ENCODE measurements around the gene ARMC8. TPM values are rescaled to one million over a fixed set of nuclear protein-coding genes. Genes with fewer than 3 reads are reported as not detected.
"Not testable (repeated sequence)": the region's sequence is repeated elsewhere in the genome, so short reads cannot be mapped to it uniquely, and the experiment has no call there.

ARMC8 gene, protein sequence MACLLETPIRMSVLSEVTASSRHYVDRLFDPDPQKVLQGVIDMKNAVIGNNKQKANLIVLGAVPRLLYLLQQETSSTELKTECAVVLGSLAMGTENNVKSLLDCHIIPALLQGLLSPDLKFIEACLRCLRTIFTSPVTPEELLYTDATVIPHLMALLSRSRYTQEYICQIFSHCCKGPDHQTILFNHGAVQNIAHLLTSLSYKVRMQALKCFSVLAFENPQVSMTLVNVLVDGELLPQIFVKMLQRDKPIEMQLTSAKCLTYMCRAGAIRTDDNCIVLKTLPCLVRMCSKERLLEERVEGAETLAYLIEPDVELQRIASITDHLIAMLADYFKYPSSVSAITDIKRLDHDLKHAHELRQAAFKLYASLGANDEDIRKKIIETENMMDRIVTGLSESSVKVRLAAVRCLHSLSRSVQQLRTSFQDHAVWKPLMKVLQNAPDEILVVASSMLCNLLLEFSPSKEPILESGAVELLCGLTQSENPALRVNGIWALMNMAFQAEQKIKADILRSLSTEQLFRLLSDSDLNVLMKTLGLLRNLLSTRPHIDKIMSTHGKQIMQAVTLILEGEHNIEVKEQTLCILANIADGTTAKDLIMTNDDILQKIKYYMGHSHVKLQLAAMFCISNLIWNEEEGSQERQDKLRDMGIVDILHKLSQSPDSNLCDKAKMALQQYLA
- 34.0 TPM for total RNA-seq
- long read RNA-seq, full-length matches to known transcripts = 34 of 47 reads
- long read RNA-seq, partial matches to known transcripts = 3 of 47 reads
- long read RNA-seq, other reads (novel, unspliced or antisense) = 10 of 47 reads

DNA sequence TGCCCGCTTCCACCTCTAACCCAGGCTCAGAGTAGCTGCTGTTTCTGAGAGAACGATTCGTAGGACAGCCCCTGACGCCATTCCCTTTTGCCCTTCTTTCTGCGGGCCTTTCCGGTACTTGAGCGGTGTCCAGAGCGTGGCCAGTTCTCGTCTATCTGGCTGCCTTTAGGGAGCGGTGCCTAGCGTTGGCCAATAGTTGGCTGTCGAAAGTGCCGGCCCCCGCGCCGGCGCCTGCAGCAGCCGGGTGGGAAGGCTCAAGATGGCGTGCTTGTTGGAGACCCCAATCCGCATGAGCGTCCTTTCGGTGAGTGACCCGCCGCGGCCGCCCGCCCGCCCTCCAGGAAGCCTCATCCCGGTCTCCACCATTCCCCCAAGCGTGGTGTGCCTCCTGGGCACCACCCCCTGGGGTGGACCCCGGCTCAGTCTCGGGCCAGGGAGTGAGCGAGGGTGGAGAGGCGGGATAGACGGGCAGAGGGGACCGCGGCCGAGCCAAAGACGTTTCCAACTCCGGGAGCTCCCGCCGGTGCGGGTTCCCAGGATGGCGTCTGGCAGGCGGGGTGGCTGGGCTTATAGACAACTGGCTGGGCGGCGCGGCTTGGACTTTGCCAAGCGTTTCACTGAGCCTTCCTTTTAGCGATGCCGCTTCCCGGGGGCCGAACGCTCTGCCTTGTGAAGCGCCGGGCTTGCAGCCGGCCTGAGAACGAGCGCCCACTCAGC lies at the start of gene ARMC8:
Gene ARMC8 (plus strand): TSS at position 6 of the 717 bp plus-strand sequence. CDS start 254 bp downstream, at position 260.
- ATAC-seq = peak; percentile 76
- DNase-seq = peak; percentile 72
- intact Hi-C loops (cut with micrococcal nuclease) = no loop called here

DNA sequence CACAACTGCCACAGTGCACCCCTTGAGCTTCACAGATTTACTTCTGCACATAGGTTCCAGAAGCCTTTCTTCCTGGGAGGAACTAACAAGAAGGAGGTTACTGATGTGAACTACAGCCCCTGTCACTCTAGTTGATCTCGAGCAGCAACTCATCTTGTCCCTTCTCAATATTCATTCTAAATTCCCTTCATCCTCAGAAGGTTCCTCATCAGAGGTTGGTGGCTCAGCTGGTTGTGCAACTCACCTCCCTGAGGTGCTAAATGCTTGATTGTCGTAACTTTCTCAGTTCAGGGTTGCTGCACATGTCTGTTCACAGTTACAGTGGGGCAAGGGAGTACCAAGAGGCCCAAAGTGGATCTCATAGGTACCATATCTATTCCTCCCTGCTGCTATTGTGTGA lies 49.2 kb upstream of the ARMC8 start:
- DNase-seq (no peak), ATAC-seq (no peak)
- intact Hi-C loops (cut with micrococcal nuclease) = no loop called here

DNA sequence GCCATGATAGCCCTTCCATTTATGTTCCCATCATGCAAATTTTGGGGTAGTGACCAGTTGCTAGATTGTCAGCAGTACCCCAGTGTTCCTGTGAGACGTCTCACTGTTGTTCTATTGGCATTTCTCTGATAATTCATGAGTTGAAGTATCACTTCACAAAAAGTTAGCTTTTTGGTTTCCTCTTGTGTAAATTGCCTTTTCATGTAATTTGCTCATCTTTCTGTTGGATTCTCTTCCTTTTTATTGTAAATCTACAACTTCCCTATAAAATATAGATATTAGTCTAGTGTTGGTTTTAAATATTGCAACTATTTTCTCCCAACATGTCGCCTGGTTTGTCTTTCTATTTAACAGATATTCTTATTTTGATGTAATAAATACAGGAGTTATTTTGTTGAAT lies 47.4 kb upstream of the ARMC8 start:
- ATAC-seq (no peak), DNase-seq (no peak)
- intact Hi-C loops (cut with micrococcal nuclease) = no loop called here

DNA sequence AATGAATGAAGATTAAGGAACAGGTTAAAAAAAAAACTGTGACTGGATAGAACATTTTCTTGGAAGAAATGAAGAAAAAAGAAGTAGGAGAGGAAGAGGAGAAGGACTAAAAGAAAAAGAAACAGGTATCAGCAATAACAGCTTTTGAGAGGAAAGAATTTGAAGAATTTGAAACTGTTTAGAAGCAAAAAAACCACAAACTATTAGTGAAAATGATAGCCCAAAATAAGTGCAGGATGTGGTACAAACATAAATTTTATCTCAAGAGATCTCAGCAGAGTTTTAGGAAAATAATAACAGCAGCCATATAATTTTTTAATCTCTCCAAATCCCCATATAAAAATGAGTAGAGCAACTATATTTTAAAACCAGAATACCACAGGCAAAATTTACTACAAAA lies 46.2 kb upstream of the ARMC8 start:
- intact Hi-C loops (cut with micrococcal nuclease) = no loop called here
- DNase-seq (no peak), ATAC-seq (no peak)

DNA sequence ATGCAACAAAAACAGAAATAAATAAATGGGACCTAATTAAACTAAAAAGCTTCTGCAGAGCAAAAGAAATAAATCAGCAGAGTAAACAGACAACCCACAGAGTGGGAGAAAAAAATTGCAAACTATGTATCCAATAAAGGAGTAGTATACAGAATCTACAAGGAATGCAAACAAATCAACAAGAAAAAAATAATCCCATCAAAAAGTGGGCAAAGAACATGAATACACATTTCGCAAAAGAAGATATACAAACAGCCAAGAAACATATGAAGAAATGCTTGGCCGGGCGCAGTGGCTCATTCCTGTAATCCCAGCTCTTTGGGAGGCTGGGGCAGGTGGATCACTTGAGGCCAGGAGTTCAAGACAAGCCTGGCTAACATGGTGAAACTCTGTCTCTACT lies 44.9 kb upstream of the ARMC8 start:
- DNase-seq; ATAC-seq; intact Hi-C loops (cut with micrococcal nuclease): not testable (repeated sequence)

DNA sequence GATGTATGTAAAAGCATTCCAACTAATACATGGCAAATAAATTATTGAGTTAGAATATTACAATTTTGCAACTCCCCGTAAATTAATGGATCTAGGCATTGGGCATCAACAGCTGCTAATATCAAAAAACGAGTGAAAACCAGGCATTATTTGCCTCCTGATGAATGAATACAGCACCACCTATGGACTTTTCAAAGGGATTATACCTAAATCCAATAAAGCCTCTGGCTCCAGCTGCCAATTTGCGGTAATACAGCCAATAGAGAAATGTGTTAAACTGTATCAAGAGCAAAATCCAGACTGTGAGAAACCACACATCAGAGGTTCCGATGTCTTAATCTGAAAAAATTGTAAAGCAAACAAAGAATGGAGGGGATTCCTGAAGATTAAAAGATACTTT lies 38.6 kb upstream of the ARMC8 start:
- intact Hi-C loops (cut with micrococcal nuclease) = no loop called here
- DNase-seq (no peak), ATAC-seq (no peak)

DNA sequence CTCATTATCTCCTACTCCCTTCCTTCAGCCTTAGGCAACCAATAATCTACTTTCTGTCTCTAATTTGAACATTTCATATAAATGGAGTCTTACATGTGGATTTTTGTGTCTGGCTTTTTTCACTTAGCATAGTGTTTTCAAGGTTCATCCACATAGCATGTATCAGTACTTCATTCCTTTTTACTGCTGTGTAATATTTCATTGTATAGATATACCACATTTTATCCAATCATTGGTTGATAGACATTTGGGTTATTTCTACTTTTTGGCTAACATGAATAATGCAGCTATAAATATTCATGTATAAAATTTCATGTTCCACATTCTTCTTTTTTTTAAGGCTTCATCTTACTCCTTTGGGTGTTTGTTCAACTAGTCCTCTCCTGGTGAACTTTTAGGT lies 32.6 kb upstream of the ARMC8 start:
- no peak for ATAC-seq
- DNase-seq = no peak
- intact Hi-C loops (cut with micrococcal nuclease) = no loop called here

DNA sequence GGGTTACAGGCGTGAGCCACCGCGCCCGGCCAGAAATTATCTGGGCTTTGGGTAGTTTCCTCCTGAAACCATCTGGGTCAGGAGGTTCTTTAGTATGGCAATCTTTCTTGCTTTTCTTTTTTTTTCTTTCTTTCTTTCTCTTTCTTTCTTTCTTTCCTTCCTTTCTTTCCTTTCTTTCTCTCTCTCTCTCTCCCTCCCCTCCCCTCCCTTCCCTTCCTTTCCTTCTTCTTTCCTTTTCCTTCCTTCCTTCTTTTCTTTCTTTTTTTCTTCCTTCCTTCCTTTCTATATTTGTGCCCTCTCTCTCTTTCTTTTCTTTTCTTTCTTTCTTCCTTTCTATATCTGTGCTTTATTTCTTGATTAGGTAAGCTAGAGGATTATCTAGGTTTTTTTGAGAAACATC lies 29.4 kb upstream of the ARMC8 start:
- ATAC-seq (no peak), DNase-seq (no peak)
- intact Hi-C loops (cut with micrococcal nuclease) = no loop called here

DNA sequence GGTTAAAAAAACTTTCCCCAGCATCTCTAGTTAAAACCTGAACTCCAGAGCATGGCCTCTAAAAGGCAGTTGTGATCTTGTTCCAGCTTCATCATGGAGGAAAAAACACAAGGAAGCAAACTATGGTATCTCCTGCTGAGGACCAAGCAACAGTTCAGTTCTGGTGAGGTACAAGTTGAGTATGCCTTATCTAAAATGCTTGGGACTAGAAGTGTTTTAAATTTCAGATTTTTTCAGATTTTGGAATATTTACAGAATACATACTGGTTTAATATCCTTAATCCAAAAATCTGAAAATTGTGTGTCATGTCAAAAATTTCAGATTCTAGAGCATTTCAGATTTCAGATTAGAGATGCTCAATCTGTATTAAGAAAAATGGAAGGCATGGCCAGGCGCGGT lies 22.0 kb upstream of the ARMC8 start:
- DNase-seq = no peak
- intact Hi-C loops (cut with micrococcal nuclease) = no loop called here
- no peak for ATAC-seq

DNA sequence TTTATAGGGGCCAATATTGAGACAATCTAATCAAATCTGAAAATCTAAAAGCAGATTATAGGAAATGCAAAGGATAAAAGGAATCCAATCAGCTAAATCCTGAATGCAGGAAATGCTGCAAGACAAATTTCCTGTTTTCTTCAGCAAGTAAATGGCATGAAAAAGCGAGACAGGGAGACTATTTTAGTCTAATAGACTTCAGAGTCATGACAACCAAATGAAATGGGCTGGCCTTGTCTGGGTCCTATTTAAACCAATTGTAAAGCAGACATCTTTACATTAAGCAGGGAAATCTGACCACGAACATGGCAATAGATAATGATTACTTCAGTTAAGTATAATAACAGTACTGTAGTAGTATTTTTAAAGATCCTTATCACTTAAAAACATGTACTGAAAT lies 14.5 kb upstream of the ARMC8 start:
- no peak for DNase-seq
- intact Hi-C loops (cut with micrococcal nuclease) = no loop called here
- ATAC-seq = no peak

DNA sequence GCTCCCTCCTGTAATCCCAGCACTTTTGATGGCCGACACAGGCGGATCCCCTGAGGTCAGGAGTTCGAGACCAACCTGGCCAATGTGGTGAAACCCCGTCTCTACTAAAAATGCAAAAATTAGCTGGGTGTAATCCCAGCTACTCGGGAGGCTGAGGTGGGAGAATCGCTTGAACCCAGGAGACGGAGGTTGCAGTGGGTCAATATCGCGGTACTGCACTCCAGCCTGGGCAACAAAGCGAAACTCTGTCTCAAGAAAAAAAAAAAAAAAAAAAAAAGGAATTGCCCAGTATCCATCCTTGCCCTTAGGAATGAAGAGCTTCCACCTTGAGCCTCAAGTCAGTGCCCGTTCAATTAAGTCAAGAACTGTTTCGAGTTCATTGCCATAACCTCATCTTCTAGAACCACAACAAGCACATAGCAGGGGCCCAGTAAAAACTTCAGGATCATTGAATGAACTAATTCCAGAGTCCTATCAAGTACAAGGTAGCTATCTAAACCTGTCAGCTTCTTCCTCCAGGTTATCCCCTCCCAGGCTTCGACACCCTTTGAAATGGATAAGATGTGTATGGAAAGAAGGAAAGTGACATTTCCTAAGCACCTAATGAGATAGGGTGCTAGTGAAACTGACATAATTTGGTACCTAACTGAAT lies 13.2 kb upstream of the ARMC8 start:
- ATAC-seq (no peak), DNase-seq (no peak)
- intact Hi-C loops (cut with micrococcal nuclease) = no loop called here

DNA sequence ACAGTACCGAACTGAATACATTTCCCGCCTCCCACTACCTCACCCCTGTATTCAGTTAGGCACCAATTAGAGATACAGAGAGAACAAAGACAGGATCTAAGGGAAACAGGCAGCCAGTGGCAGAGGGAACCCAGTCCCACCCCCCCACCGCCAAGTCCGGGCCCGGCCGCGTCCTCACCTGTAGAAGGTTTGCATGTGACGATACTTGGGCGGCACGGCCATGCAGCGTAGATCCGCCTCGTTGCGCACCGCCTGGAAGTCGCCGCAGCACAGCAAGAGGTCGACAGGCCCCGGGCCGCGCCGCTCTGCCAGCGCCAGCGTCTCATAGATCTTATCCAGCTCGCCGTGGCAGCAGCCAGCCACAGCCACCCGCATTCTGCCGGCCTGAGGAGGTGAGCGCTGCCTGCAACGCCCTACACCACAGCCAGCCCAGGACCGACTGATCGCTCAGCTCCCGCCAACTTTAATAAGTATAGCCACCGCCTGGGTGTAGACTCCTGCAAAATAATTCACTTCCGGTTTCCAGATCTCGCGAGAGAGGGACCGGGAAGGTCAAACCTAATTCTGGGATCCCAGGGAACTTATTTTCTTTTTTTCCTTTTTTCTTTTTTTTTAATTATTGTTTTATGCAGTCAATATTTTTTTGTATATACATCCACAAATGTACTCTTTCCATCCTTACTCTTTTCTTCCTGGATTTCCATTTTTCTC lies 12.5 kb upstream of the ARMC8 start, which contains the start of gene DBR1:
Gene DBR1 (minus strand): TSS at position 501 of the 711 bp plus-strand sequence. CDS start 126 bp downstream, at position 375.
- intact Hi-C loops (cut with micrococcal nuclease) = no loop called here
- ATAC-seq (peak; percentile 95), DNase-seq (peak; percentile 79)

DNA sequence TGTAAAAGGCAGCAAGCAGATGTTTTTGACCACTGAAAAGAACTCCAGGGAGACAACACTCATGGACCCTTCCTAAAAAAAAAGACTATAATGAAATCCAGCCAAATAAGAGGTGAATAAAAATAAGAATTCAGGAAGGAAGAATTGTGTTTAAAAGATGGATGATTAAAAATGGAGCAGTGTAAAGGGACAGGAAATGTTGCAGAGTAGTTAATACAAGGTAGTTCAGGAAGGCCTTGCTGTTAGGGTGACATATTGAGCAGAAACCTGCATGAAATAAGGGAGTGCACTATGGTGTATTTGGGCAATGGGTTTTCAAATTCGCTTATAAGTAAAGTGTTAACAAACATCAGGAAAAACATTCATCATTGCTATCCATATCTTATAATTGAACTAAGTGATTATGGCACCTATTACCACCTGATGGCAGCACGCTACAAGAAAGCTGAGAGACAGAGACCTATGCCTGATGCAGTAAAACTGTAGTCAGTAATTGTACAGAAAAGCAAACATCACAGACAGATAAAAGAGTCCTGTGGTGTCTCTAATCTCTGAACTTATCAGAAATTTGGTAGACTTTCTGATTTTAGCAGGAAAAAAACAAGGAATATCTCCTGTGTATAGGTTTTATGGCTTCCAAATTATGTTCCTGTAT lies 6.6 kb upstream of the ARMC8 start:
- DNase-seq (no peak), ATAC-seq (peak; percentile 49)
- intact Hi-C loops (cut with micrococcal nuclease) = no loop called here

DNA sequence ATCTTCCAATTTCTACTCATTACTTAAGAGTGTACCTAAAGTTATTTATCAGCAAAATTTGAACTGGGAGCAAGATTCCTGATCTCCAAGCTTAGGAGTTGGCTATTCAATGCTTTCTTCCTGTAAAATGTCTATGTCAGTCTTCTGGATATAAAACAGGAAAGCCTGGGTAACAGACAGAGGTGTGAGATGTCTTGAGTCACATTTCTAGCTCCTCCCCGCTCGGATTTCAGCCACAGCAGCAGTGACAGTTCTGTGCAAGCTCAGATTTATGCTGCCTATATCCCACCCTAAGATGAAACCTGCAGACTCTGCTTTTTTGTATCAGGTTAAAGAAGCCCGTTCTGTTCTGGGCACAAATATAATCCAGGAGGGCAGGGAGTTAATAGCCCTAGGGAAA lies 2.1 kb upstream of the ARMC8 start:
- intact Hi-C loops (cut with micrococcal nuclease) = no loop called here
- ATAC-seq = no peak
- DNase-seq = no peak

DNA sequence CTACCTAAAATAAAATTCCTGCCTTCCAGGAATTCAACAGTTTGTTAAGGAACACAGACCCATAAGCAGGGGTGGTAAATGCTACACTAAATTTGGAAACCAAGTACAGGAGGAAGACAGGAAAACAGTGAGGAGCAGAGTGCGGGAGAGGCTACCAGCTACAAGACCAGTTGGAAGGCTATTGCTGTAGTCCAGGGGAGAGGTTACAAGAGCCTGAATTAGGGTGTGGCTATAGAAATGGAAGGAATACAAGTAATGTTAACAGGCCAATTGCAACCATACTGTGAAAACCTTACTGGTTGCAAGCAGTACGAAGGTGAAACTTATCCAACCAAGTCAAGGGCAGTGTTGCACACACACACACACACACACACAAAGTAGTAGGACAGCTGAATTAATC lies 880 bp upstream of the ARMC8 start:
- intact Hi-C loops (cut with micrococcal nuclease) = no loop called here
- ATAC-seq (no peak), DNase-seq (no peak)

DNA sequence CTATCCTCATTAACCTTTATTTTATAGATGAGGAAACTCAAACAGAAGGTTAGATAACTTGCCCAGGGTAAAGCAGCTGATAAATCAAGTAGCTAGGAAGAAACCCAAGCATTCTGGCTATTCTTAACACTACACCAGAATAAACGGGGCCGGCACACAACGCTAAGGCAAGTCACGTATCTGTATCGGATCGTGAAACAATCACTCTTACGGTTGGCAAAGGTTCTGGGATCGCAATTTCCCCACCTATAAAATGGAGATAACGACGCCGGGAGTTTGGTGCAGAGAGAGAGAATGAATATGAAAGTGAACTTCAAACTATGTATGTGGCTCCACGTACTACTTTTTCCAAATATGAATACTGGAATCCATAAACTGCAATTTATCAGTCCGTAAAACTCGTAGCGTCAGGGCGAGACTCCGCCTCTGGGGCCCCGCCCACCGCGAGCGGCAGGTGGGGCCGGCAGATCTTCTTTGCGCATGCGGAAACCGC lies 252 bp upstream of the ARMC8 start:
- peak; percentile 96 for DNase-seq
- intact Hi-C loops (cut with micrococcal nuclease) = no loop called here
- peak; percentile 98 for ATAC-seq

DNA sequence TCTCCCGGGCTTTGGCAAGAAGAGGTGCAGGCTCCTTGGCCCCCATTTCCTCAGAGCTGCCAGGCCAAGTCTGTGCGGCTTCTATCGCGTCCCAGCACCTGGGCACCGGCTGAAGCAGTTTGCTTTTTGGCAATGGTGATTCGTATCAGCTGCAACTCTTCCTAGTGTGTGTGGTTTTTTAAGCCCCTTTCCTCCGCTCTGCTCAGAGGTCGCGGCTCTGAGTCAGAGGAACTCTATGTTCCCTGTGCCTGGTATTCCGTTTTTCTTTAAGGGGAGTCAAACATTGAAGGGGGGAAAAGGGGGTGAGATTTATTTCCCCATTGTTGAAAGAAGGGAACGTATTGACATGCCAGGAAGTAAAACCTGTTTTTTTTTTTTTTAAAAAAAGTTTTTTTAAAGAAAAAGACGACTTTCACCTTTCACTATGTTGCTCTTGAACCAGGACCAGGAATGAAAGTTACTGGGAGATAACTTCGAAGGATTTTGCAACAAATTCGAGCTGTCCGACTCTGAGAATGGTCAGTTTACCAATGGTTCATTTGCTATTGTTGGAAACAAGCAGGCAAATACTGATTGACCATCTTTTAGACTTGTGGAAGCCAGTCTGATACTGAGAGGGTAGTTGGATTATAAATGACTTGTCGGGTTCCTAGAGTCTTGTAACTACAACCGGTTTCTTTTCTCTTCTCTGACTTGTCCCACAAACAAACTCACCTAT lies 1.1 kb downstream of the ARMC8 start:
- ATAC-seq = peak; percentile 47
- intact Hi-C loops (cut with micrococcal nuclease) = no loop called here
- no peak for DNase-seq

Measured in left ventricle myocardium superior (tissue), 1 donor.